ENCODE data around the gene GDF11. TPM values are rescaled to one million over a fixed set of nuclear protein-coding genes. Genes with fewer than 3 reads are reported as not detected.

Gene GDF11
- total RNA-seq, 1 experiment from 2014 or later = 31.8 TPM

DNA sequence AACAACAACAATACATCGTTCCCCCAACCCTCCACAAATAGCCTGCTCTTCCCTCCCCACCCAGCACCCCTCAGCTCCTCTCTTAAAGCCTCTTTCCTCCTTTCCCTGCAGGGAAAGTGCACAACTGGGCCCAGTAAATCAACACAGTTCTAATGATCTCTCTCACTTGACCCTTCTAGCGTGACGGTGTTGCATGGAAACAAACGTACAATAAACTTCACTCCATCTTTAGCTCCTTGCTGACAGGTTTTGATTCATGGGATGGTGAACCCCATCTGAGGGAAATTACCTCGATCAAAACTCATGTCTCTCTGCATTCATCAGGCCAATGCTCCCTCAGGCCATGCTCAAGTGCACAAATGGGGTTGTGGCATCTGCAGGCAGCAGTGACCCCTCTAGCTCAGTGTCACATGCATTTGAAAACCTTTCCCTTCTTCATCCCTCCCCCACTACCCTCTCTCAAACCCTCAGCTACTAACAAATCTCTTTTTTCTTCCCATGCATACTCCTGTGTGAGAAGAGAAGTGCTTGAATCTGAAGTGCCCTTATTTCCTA lies 22.9 kb downstream of the GDF11 start:
- DNase-seq = no peak
- Histone ChIP-seq H4K20me1 (ENCODE audit: control insufficient read depth, insufficient read depth, insufficient read length) (no peaks in the 10 kb centered on the region), H4K91ac (ENCODE audit: insufficient read length, low read depth, low read length) (no peak overlapping the region), H3K4ac (ENCODE audit: low read depth, low read length) (no peak overlapping the region), H3K56ac (ENCODE audit: insufficient read length, low read depth, low read length) (no peak overlapping the region), H3K9ac (ENCODE audit: extremely low read depth, insufficient read length, low read length) (no peak overlapping the region), H3K4me2 (ENCODE audit: insufficient read depth, insufficient read length, low read length) (no peak overlapping the region), H3K18ac (ENCODE audit: insufficient read length, low read depth, low read length) (no peak overlapping the region), H2BK12ac (ENCODE audit: insufficient read length, low read depth, low read length) (no peak overlapping the region), H4K5ac (ENCODE audit: insufficient read length, low read depth, low read length) (no peak overlapping the region), H2AK5ac (ENCODE audit: insufficient read length, low read length) (no peak overlapping the region), H3K23me2 (ENCODE audit: insufficient read length, low read depth, low read length, poor library complexity, severe bottlenecking) (no peaks in the 10 kb centered on the region), H3K14ac (ENCODE audit: insufficient read depth, low read length) (no peak overlapping the region), H3K9me3 (ENCODE audit: control insufficient read depth, low read depth, low read length) (no peaks in the 10 kb centered on the region), H3K79me2 (ENCODE audit: insufficient read depth, low read length) (no peaks in the 10 kb centered on the region), H3T11ph (ENCODE audit: low read length) (no peak overlapping the region), H3K79me1 (ENCODE audit: insufficient read depth, low read depth, low read length, poor library complexity, severe bottlenecking) (no peaks in the 10 kb centered on the region), H3K23ac (ENCODE audit: insufficient read length, low read depth, low read length) (no peak overlapping the region), H2AFZ (ENCODE audit: low read length) (no peak overlapping the region), H3K27ac (ENCODE audit: insufficient read length, low read depth, low read length) (no peak overlapping the region), H2BK20ac (ENCODE audit: low read depth, low read length, poor library complexity, severe bottlenecking) (no peak overlapping the region), H2BK120ac (ENCODE audit: low read depth, low read length, poor library complexity, severe bottlenecking) (no peak overlapping the region), H2BK15ac (ENCODE audit: low read depth, low read length) (no peak overlapping the region), H3K27me3 (ENCODE audit: insufficient read depth, low read length) (no peaks in the 10 kb centered on the region), H3K4me1 (ENCODE audit: insufficient read depth, low read length) (0 out of 2 replicates have a peak, but pooled peaks cover 3% of the 10 kb centered on the region), H2BK5ac (ENCODE audit: insufficient read length, low read length) (no peak overlapping the region), H4K8ac (replicated peaks; ENCODE audit: insufficient read length, low read depth, low read length) (no peak overlapping the region)
- H3K4me1 Mint-ChIP-seq = peaks cover 9 to 14% of the 10 kb centered on the region in 2 experiments
- WGBS (ENCODE audit: extremely low coverage, insufficient read length, low lambda C conversion rate) = no CpG with 5 or more reads among the region's 5 CpGs
- TF ChIP-seq, protein P1, sequence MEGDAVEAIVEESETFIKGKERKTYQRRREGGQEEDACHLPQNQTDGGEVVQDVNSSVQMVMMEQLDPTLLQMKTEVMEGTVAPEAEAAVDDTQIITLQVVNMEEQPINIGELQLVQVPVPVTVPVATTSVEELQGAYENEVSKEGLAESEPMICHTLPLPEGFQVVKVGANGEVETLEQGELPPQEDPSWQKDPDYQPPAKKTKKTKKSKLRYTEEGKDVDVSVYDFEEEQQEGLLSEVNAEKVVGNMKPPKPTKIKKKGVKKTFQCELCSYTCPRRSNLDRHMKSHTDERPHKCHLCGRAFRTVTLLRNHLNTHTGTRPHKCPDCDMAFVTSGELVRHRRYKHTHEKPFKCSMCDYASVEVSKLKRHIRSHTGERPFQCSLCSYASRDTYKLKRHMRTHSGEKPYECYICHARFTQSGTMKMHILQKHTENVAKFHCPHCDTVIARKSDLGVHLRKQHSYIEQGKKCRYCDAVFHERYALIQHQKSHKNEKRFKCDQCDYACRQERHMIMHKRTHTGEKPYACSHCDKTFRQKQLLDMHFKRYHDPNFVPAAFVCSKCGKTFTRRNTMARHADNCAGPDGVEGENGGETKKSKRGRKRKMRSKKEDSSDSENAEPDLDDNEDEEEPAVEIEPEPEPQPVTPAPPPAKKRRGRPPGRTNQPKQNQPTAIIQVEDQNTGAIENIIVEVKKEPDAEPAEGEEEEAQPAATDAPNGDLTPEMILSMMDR (conservative IDR thresholded peaks at IDR 0.05) = no peak
- no peaks in the 10 kb centered on the region for H3K27me3 Mint-ChIP-seq (ENCODE audit: low read depth)
- peak overlapping the region; percentile 16 to 36 (median 26); a peak in 5 of 7 replicates for H3K27ac Mint-ChIP-seq
- H3K4me3 Mint-ChIP-seq = no peak overlapping the region
- H3K9me3 Mint-ChIP-seq = no peaks in the 10 kb centered on the region
- peaks cover 20 to 59% (median 37%) of the 10 kb centered on the region in 3 experiments; a peak in 6 of 7 replicates for H3K36me3 Mint-ChIP-seq (ENCODE audit: insufficient read depth in 1 of 3, low read depth in 3 of 3)
